Tibial artery (tissue), 4 donors: ENCODE results near the gene SLC25A44.

Experiments
- DNase-seq, 2 donors: peaks; one replicate each; pipeline ENCODE4 v3.0.0-alpha.2; 2019
- H3K27ac ChIP-seq, 2 donors: fragments of 200-600 bp; sonication (generic) in 1 of 2; 1 replicate in 1 of 2; 2 replicates in 1 of 2; pipeline ENCODE4 v1.5.1; 2018 to 2019; ENCODE audit warnings: mild to moderate bottlenecking in 1 of 2
- H3K27me3 ChIP-seq, 2 donors: fragments of 200-600 bp; sonication (generic) in 1 of 2; one replicate each; pipeline versions ENCODE4 v1.5.1 to v1.6.0; 2016 to 2019
- H3K36me3 ChIP-seq, 3 donors: fragments of 200-600 bp; sonication (generic) in 2 of 3; one replicate each; pipeline ENCODE4 v1.5.1; 2016 to 2019; ENCODE audit warnings: mild to moderate bottlenecking in 2 of 3
- H3K4me1 ChIP-seq, 4 donors: fragments of 200-600 bp; sonication (generic) in 2 of 4; 1 replicate in 3 of 4; 2 replicates in 1 of 4; pipeline ENCODE4 v1.5.1; 2016 to 2019
- H3K4me3 ChIP-seq, 2 donors: fragments of 200-600 bp; sonication (generic) in 1 of 2; 1 replicate in 1 of 2; 2 replicates in 1 of 2; pipeline ENCODE4 v1.5.1; 2018 to 2019; ENCODE audit warnings: mild to moderate bottlenecking in 2 of 2
- H3K9me3 ChIP-seq, 3 donors: fragments of 200-600 bp; sonication (generic) in 1 of 3; one replicate each; pipeline ENCODE4 v1.5.1; 2016 to 2019
- intact Hi-C: fragments of 100-400 bp; cut with DNase I; formaldehyde crosslinking; loops from one replicate; pipeline ENCODE4 v1.15.0; 2023; ENCODE audit warnings: low total_unique reads
- TF ChIP-seq, protein P1 (sequence below), 2 experiments: fragments of 200-600 bp in 1 of 2; fragments of 450-650 bp in 1 of 2; IDR thresholded peaks; one replicate each; pipeline ENCODE4 v1.5.1; 2017 to 2019; ENCODE audit warnings: antibody characterized with exemption in 2 of 2, mild to moderate bottlenecking in 1 of 2, moderate library complexity in 1 of 2

Gene SLC25A44

DNA sequence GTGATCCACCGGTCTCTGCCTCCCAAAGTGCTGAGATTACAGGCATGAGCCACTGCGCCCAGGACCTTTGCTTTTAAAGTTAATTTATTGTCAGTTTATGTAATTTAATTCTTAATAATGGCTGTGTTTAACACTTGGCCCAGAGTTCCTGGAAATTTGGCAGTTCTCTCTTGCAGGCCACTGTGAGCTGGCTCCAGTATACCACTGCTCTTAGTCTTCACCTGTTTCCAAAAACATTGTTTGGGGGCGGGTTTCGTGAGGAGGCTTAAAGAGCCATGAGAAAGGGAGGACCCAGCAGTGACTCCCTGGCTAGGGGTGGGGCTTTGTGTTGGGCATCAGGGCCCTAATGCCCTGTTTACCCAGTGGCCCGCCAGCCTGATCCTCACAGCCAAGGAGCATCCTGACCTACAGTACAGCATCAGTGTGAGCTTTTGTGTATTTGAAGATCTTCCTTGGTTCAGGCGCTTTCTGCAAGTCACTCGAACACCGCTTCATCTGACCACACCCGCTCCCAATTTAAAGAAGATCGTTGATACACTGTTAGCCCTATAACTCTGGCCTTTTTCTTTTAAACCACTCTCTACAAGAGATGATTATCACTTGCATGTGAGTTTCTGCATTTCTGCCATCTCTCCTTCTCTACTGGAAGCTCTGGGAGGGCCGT lies 36.0 kb downstream of the SLC25A44 start:
- DNase-seq: no peak
- Histone ChIP-seq H3K27me3 (no peaks in the 10 kb centered on the region), H3K27ac (no peak overlapping the region), H3K4me3 (no peak overlapping the region), H3K9me3 (no peaks in the 10 kb centered on the region), H3K4me1 (no peaks in the 10 kb centered on the region), H3K36me3 (peaks cover 27 to 75% (median 34%) of the 10 kb centered on the region in 3 donors)
- TF ChIP-seq, protein P1, sequence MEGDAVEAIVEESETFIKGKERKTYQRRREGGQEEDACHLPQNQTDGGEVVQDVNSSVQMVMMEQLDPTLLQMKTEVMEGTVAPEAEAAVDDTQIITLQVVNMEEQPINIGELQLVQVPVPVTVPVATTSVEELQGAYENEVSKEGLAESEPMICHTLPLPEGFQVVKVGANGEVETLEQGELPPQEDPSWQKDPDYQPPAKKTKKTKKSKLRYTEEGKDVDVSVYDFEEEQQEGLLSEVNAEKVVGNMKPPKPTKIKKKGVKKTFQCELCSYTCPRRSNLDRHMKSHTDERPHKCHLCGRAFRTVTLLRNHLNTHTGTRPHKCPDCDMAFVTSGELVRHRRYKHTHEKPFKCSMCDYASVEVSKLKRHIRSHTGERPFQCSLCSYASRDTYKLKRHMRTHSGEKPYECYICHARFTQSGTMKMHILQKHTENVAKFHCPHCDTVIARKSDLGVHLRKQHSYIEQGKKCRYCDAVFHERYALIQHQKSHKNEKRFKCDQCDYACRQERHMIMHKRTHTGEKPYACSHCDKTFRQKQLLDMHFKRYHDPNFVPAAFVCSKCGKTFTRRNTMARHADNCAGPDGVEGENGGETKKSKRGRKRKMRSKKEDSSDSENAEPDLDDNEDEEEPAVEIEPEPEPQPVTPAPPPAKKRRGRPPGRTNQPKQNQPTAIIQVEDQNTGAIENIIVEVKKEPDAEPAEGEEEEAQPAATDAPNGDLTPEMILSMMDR (IDR thresholded peaks at IDR 0.05): no peak
- intact Hi-C loops: loop anchor here (5.0 kb wide), 1 partner anchor 83 kb away; no protein-coding TSS in a partner anchor

DNA sequence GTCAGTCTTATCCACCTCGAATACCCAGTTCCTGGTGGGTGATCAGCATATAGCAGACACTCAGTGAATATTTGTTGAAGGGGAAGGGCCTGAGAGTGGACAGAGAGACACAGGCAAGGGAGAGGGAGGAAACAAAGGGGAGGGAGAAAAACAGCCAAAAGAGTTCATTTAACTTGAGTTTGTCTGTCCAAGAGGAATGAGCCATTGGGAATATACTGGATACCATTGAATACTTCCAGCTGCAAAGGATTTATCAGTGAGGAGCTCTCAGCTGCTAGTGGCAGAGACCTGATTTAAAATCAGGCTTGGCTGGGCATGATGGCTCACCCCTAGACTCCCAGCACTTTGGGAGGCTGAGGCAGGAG lies 36.6 kb downstream of the SLC25A44 start:
- no peaks in the 10 kb centered on the region for H3K4me1 ChIP-seq
- H3K4me3 ChIP-seq: no peak overlapping the region
- no peaks in the 10 kb centered on the region for H3K9me3 ChIP-seq
- no peaks in the 10 kb centered on the region for H3K27me3 ChIP-seq
- intact Hi-C loops: no loop called here
- H3K27ac ChIP-seq: no peak overlapping the region
- peaks cover 32 to 80% (median 37%) of the 10 kb centered on the region in 3 donors for H3K36me3 ChIP-seq
- TF ChIP-seq, protein P1 (IDR thresholded peaks at IDR 0.05): no peak
- DNase-seq: no peak

DNA sequence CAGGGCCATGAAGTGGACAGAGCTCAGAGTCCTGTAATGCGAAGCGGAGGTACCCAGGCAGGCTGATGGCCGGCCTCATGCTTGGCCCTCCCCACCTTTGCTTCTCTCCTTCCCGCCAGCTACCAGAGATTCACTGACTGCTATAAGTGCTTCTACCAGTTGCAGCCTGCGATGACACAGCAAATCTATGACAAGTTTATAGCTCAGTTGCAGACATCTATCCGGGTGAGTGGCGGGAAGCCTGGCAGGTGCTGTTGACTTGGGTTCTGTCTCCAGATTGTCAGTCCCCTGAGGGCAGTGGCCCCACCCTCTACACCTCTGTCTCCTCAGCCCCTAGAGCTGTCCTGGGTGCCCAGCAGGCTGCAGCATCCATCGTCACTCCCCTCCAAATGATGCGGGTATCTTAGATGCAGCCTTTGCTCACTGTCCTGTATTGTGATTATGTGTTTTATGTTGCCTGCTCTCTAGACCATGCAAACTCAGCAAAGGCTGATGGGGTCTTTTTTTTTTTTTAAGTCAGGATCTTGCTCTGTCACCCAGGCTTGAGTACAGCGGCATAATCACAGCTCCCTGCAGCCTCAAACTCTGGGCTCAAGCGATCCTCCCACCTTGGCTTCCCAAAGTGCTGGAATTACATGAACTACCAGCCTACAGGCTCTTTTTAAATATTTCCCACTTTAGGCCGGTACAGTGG lies 38.4 kb downstream of the SLC25A44 start:
- intact Hi-C loops: no loop called here
- no peak overlapping the region for H3K27ac ChIP-seq
- H3K4me3 ChIP-seq: no peak overlapping the region
- DNase-seq: no peak
- no peaks in the 10 kb centered on the region for H3K9me3 ChIP-seq
- H3K36me3 ChIP-seq: peaks cover 38 to 83% (median 44%) of the 10 kb centered on the region in 3 donors
- H3K4me1 ChIP-seq: no peaks in the 10 kb centered on the region
- TF ChIP-seq, protein P1 (IDR thresholded peaks at IDR 0.05): no peak
- H3K27me3 ChIP-seq: no peaks in the 10 kb centered on the region

DNA sequence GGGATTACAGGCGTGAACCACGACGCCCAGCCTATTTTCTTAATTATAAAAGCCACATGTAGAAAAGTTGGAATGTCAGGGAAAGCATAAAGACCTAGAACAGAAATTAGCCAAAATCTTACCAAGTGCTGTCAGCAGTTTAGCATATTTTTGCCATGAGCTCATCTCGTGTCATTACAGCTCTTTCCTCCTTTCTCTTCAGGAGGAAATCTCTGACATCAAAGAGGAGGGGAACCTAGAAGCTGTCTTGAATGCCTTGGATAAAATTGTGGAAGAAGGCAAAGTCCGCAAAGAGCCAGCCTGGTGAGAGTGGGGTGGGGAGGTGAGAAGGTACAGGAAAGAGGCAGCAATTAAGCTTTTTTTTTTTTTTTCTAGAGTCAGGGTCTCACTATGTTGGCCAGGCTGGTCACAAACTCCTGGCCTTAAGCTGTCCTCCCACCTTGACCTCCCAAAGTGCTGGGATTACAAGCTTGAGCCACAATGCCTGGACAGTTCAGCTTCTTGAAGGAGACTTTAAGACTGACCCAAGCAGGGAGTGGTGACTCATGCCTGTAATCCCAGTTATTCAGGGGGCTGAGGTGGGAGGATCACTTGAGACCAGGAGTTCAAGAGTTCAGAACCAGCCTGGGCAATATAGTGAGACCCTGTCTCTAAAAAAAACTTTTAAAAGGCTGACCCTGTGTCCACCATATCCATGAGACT lies 39.7 kb downstream of the SLC25A44 start:
- DNase-seq: no peak
- Histone ChIP-seq H3K4me1 (no peaks in the 10 kb centered on the region), H3K27ac (no peak overlapping the region), H3K9me3 (no peaks in the 10 kb centered on the region), H3K36me3 (peaks cover 51 to 84% (median 53%) of the 10 kb centered on the region in 3 donors), H3K4me3 (no peak overlapping the region), H3K27me3 (no peaks in the 10 kb centered on the region)
- intact Hi-C loops: no loop called here
- TF ChIP-seq, protein P1 (IDR thresholded peaks at IDR 0.05): no peak

DNA sequence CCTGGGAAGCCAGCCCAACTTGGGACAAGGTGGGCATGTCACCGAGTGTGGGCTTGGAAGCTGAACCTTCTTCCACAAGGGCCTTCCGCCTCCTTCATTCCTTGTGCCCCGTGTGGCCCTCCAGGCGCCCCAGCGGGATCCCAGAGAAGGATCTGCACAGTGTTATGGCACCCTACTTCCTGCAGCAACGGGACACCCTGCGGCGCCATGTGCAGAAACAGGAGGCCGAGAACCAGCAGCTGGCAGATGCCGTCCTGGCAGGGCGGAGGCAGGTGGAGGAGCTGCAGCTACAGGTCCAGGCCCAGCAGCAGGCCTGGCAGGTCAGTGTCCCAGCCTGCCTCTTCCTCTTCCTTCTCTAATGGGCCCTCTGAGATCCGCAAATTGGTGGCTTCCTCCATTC lies 42.3 kb downstream of the SLC25A44 start:
- Histone ChIP-seq H3K36me3 (peaks cover 55 to 92% (median 67%) of the 10 kb centered on the region in 3 donors), H3K27me3 (no peaks in the 10 kb centered on the region), H3K9me3 (no peaks in the 10 kb centered on the region), H3K4me3 (no peak overlapping the region), H3K27ac (no peak overlapping the region), H3K4me1 (no peaks in the 10 kb centered on the region)
- no peak for DNase-seq
- intact Hi-C loops: no loop called here
- TF ChIP-seq, protein P1 (IDR thresholded peaks at IDR 0.05): no peak
